PC-9 (cell line): ENCODE measurements around the gene HAAO.

Source experiments
- CTCF ChIP-seq: fragments of 200-600 bp; sonication (generic); conservative IDR thresholded peaks from 2 replicates; pipeline ENCODE4 v1.6.1; 2017; ENCODE audit warnings: mixed run types, antibody characterized with exemption, mild to moderate bottlenecking, moderate library complexity
- EZH2 ChIP-seq: fragments of 200-600 bp; sonication (generic); IDR thresholded peaks from 2 replicates; pipeline ENCODE4 v1.8.0; 2017; ENCODE audit warnings: antibody characterized with exemption, low read depth

- TF ChIP-seq CTCF (no peak), EZH2 (no peak)
These were observed 17.4 kb upstream of the HAAO start for GRCh38 chr2:42809819-42810120.
